Keratinocyte (primary cell): ENCODE measurements around the gene SPATA4. TPM values are rescaled to one million over a fixed set of nuclear protein-coding genes. Genes with fewer than 3 reads are reported as not detected.

ENCODE experiments used
- DNase-seq: peaks from one replicate; pipeline ENCODE4 v3.0.0-alpha.2; 2011; ENCODE audit warnings: low read depth, missing footprints, low spot score
- FAIRE-seq: peaks from 2 replicates; lab custom pipeline; 2011; peaks lifted over from hg19 to GRCh38; lab: Jason Lieb, UNC
- H2AFZ ChIP-seq: 2 replicates; pipeline ENCODE4 v1.6.0; 2012; ENCODE audit warnings: low read length, control low read depth, inconsistent platforms; ENCODE audit not compliant: control insufficient read depth
- H3K27ac ChIP-seq: 2 replicates; pipeline ENCODE4 v1.5.1; 2011; ENCODE audit warnings: low read length; ENCODE audit not compliant: control insufficient read depth, insufficient read depth
- H3K27me3 ChIP-seq: 3 replicates; pipeline ENCODE4 v1.6.0; 2011; ENCODE audit warnings: low read length; ENCODE audit not compliant: control insufficient read depth, insufficient read depth; ENCODE audit errors: extremely low read depth
- H3K36me3 ChIP-seq, 2 experiments: 2 replicates in 1 of 2; 3 replicates in 1 of 2; pipeline ENCODE4 v1.5.1; 2011; ENCODE audit warnings: low read length in 2 of 2, mild to moderate bottlenecking in 1 of 2; ENCODE audit not compliant: control insufficient read depth in 2 of 2, insufficient read depth in 2 of 2; ENCODE audit errors: extremely low read depth in 1 of 2
- H3K4me1 ChIP-seq: 3 replicates; pipeline ENCODE4 v1.5.1; 2011; ENCODE audit warnings: low read length; ENCODE audit not compliant: control insufficient read depth, insufficient read depth; ENCODE audit errors: extremely low read depth
- H3K4me2 ChIP-seq: 3 replicates; pipeline ENCODE4 v1.6.0; 2011; ENCODE audit warnings: low read depth, low read length; ENCODE audit not compliant: control insufficient read depth, insufficient read depth; ENCODE audit errors: extremely low read depth
- H3K4me3 ChIP-seq, 3 experiments: fragments of 200-600 bp in 1 of 3; sonication (generic) in 1 of 3; 2 replicates in 2 of 3; 3 replicates in 1 of 3; pipeline ENCODE4 v1.5.1; 2011 to 2016; ENCODE audit warnings: low read length in 3 of 3, mild to moderate bottlenecking in 3 of 3, control low read depth in 2 of 3, inconsistent platforms in 1 of 3, low read depth in 1 of 3, mixed read lengths in 1 of 3, mixed run types in 1 of 3, moderate library complexity in 1 of 3; ENCODE audit not compliant: control insufficient read depth in 2 of 3, insufficient read depth in 2 of 3; ENCODE audit errors: extremely low read depth in 1 of 3
- H3K79me2 ChIP-seq: 2 replicates; pipeline ENCODE4 v1.6.0; 2012; ENCODE audit warnings: low read length; ENCODE audit not compliant: control insufficient read depth, insufficient read depth
- H3K9ac ChIP-seq: 3 replicates; pipeline ENCODE4 v1.6.0; 2011; ENCODE audit warnings: low read length; ENCODE audit not compliant: control insufficient read depth, insufficient read depth; ENCODE audit errors: extremely low read depth
- H3K9me1 ChIP-seq: 3 replicates; pipeline ENCODE4 v1.6.0; 2011; ENCODE audit warnings: low read length; ENCODE audit not compliant: control insufficient read depth, insufficient read depth; ENCODE audit errors: extremely low read depth
- H3K9me3 ChIP-seq: 2 replicates; pipeline ENCODE4 v1.5.1; 2012; ENCODE audit warnings: low read depth, low read length; ENCODE audit not compliant: control insufficient read depth
- H4K20me1 ChIP-seq: 3 replicates; pipeline ENCODE4 v1.6.0; 2011; ENCODE audit warnings: low read length; ENCODE audit not compliant: control insufficient read depth, insufficient read depth; ENCODE audit errors: extremely low read depth
- CTCF ChIP-seq, 3 experiments: IDR thresholded peaks in 1 of 3; conservative IDR thresholded peaks in 1 of 3; optimal IDR thresholded peaks in 1 of 3; 2 replicates in 2 of 3; 3 replicates in 1 of 3; pipeline versions ENCODE3 to v1.5.1; 2011; ENCODE audit warnings: low read length in 3 of 3, mild to moderate bottlenecking in 3 of 3, moderate library complexity in 2 of 3, control low read depth in 1 of 3, inconsistent platforms in 1 of 3; ENCODE audit not compliant: insufficient read depth in 2 of 3; ENCODE audit errors: extremely low read depth in 1 of 3
- EZH2 ChIP-seq: IDR thresholded peaks from one replicate; pipeline ENCODE4 v1.6.1; 2012; ENCODE audit warnings: inconsistent platforms, mild to moderate bottlenecking, low read length, moderate library complexity
- dilution Hi-C: fragments of 300-500 bp; cut with MboI; formaldehyde crosslinking; loops from one replicate; pipeline ENCODE4 v1.7.0; 2020; ENCODE audit warnings: low sequenced_read_pairs; ENCODE audit not compliant: extremely low pct_ligation_motif_present
- polyA plus RNA-seq, 5 experiments: library from polyadenylated mRNA; depleted of rRNA in 3 of 5; stranded (reverse) in 3 of 5; stranded (forward) in 1 of 5; unstranded in 1 of 5; fragments of >200 nt; gene quantifications; 1 replicate in 1 of 5; 2 replicates in 3 of 5; 3 replicates in 1 of 5; pipeline versions ENCODE4 v1.2.1 to v1.2.3, GENCODE V29; 2011 to 2012; ENCODE audit warnings: missing spikeins in 2 of 5, low read depth in 1 of 5, low replicate concordance in 1 of 5

SPATA4 gene
- polyA plus RNA-seq, 1 donor (not counting 4 experiments of a cell fraction or from before 2014, with no cell fraction given), result 0.12 TPM

- H3K9me3 ChIP-seq, result no peaks in the 10 kb centered on the region
- dilution Hi-C loops, result no loop called here
- no peak for TF ChIP-seq CTCF (optimal IDR thresholded peaks at IDR 0.05 in 1 of 3, IDR thresholded peaks at IDR 0.05 in 1 of 3, conservative IDR thresholded peaks at IDR 0.05 in 1 of 3; ENCODE audit: extremely low read depth in 1 of 3, insufficient read depth in 2 of 3, low read length in 3 of 3)
- TF ChIP-seq EZH2, result no peak
- DNase-seq (no peak), FAIRE-seq (no peak)
- no peak overlapping the region for H3K4me3 ChIP-seq
- H3K9me1 ChIP-seq, result no peaks in the 10 kb centered on the region
- no peaks in the 10 kb centered on the region for H3K79me2 ChIP-seq
- peaks cover 24% of the 10 kb centered on the region for H3K4me1 ChIP-seq
- H2AFZ ChIP-seq, result no peak overlapping the region
- H3K9ac ChIP-seq, result no peak overlapping the region
- no peaks in the 10 kb centered on the region for H3K27me3 ChIP-seq
- no peaks in the 10 kb centered on the region for H4K20me1 ChIP-seq
- no peak overlapping the region for H3K4me2 ChIP-seq
- H3K27ac ChIP-seq, result no peak overlapping the region
- no peaks in the 10 kb centered on the region for H3K36me3 ChIP-seq
These were observed 6.7 kb downstream of the SPATA4 start for GRCh38 chr4:176188654-176189053.

GRCh38 chr4:176187624-176188023 lies 7.8 kb downstream of the SPATA4 start:
- Histone ChIP-seq H3K27me3 (no peaks in the 10 kb centered on the region), H3K9me3 (no peaks in the 10 kb centered on the region), H3K79me2 (no peaks in the 10 kb centered on the region), H3K9ac (no peak overlapping the region), H4K20me1 (no peaks in the 10 kb centered on the region), H3K27ac (peak overlapping the region; percentile 22), H3K4me2 (peak overlapping the region; percentile 8), H3K4me3 (no peak overlapping the region), H3K4me1 (peaks cover 15% of the 10 kb centered on the region), H2AFZ (no peak overlapping the region), H3K36me3 (no peaks in the 10 kb centered on the region), H3K9me1 (no peaks in the 10 kb centered on the region)
- DNase-seq (no peak), FAIRE-seq (peak; percentile 36)
- TF ChIP-seq CTCF (optimal IDR thresholded peaks at IDR 0.05 in 1 of 3, IDR thresholded peaks at IDR 0.05 in 1 of 3, conservative IDR thresholded peaks at IDR 0.05 in 1 of 3; ENCODE audit: extremely low read depth in 1 of 3, insufficient read depth in 2 of 3, low read length in 3 of 3) (no peak), EZH2 (no peak)
- dilution Hi-C loops, result no loop called here
